K562 (cell line): Measurements from ENCODE around the gene NEK2. TPM values are rescaled to one million over a fixed set of nuclear protein-coding genes. Genes with fewer than 3 reads are reported as not detected.

Experiments used
- BDP1 ChIP-seq: IDR thresholded peaks from 3 replicates; pipeline ENCODE4 v1.6.1; 2011; ENCODE audit not compliant: insufficient read length, insufficient read depth
- CEBPB ChIP-seq: fragments of 450-650 bp; IDR thresholded peaks from 2 replicates; pipeline ENCODE4 v1.6.1; 2016; ENCODE audit warnings: missing genetic modification characterization, missing compliant biosample characterization
- ELK3 ChIP-seq: fragments of 450-650 bp; formaldehyde crosslinking; IDR thresholded peaks from 2 replicates; pipeline ENCODE4 v1.4.0; 2020; ENCODE audit warnings: mild to moderate bottlenecking
- EWSR1 ChIP-seq: fragments of 450-650 bp; IDR thresholded peaks from 2 replicates; pipeline ENCODE4 v1.6.1; 2018; ENCODE audit warnings: borderline replicate concordance, mild to moderate bottlenecking, low read depth, moderate library complexity; ENCODE audit not compliant: partially characterized antibody
- FOXJ3 ChIP-seq: sonication (generic); formaldehyde crosslinking; IDR thresholded peaks from 2 replicates; pipeline ENCODE4 v1.4.0; 2020; ENCODE audit warnings: mild to moderate bottlenecking, missing genetic modification reagents
- FOXK1 ChIP-seq: sonication (generic); formaldehyde crosslinking; IDR thresholded peaks from 2 replicates; pipeline ENCODE4 v1.8.0; 2022; ENCODE audit warnings: missing genetic modification reagents, mild to moderate bottlenecking, borderline replicate concordance
- HNRNPL ChIP-seq: fragments of 200-400 bp; formaldehyde crosslinking; IDR thresholded peaks from 2 replicates; pipeline ENCODE4 v1.6.1; 2017; ENCODE audit warnings: low read depth, mild to moderate bottlenecking, low read length
- KLF6 ChIP-seq: fragments of 250-450 bp; sonication (Bioruptor Pico); IDR thresholded peaks from 2 replicates; pipeline ENCODE4 v1.4.0; 2020; ENCODE audit warnings: mild to moderate bottlenecking, moderate library complexity, borderline replicate concordance
- MXD1 ChIP-seq: fragments of 250-450 bp; sonication (Bioruptor Pico); IDR thresholded peaks from 2 replicates; pipeline ENCODE4 v1.8.0; 2021; ENCODE audit warnings: borderline replicate concordance, mild to moderate bottlenecking, moderate library complexity; ENCODE audit not compliant: poor library complexity, severe bottlenecking
- NFXL1 ChIP-seq: fragments of 450-650 bp; formaldehyde crosslinking; IDR thresholded peaks from 2 replicates; pipeline ENCODE4 v1.4.0; 2021; ENCODE audit warnings: mild to moderate bottlenecking
- RAD21 ChIP-seq, 2 experiments: fragments of 250-450 bp in 1 of 2; fragments of 450-650 bp in 1 of 2; sonication (Bioruptor Pico) in 1 of 2; formaldehyde crosslinking in 1 of 2; IDR thresholded peaks in 1 of 2; conservative IDR thresholded peaks in 1 of 2; 2 replicates each; pipeline versions ENCODE4 v1.4.0 to v1.8.0; 2020 to 2022; ENCODE audit warnings: mild to moderate bottlenecking in 2 of 2, moderate library complexity in 1 of 2
- RAD51 ChIP-seq: fragments of 450-650 bp; IDR thresholded peaks from 2 replicates; pipeline ENCODE4 v1.7.1; 2016; ENCODE audit warnings: low read depth, mild to moderate bottlenecking, borderline replicate concordance
- RBFOX2 ChIP-seq: fragments of 200-400 bp; formaldehyde crosslinking; IDR thresholded peaks from 2 replicates; pipeline ENCODE4 v1.6.1; 2017; ENCODE audit warnings: low read depth, mild to moderate bottlenecking, low read length, moderate library complexity
- RBM14 ChIP-seq: fragments of 200-400 bp; formaldehyde crosslinking; IDR thresholded peaks from 2 replicates; pipeline ENCODE4 v1.6.1; 2018; ENCODE audit warnings: low read depth, mild to moderate bottlenecking, low read length, moderate library complexity, borderline replicate concordance; ENCODE audit not compliant: insufficient read depth
- SIN3A ChIP-seq, 2 experiments: fragments of 150-350 bp in 1 of 2; IDR thresholded peaks; 2 replicates each; pipeline ENCODE4 v1.6.1; 2011 to 2016; ENCODE audit warnings: borderline replicate concordance in 2 of 2, low read depth in 2 of 2, low read length in 2 of 2, mild to moderate bottlenecking in 2 of 2, moderate library complexity in 2 of 2; ENCODE audit not compliant: control insufficient read depth in 1 of 2
- TFAM ChIP-seq: fragments of 250-450 bp; sonication (Bioruptor Pico); conservative IDR thresholded peaks from 2 replicates; pipeline ENCODE4 v1.5.0; 2021; ENCODE audit warnings: mild to moderate bottlenecking, moderate library complexity
- ZBTB7A ChIP-seq: IDR thresholded peaks from 2 replicates; pipeline ENCODE4 v1.6.1; 2011; ENCODE audit warnings: low read depth, mild to moderate bottlenecking, low read length, moderate library complexity, borderline replicate concordance; ENCODE audit not compliant: control insufficient read depth
- ZFP91 ChIP-seq: sonication (generic); formaldehyde crosslinking; IDR thresholded peaks from 2 replicates; pipeline ENCODE4 v1.8.0; 2022; ENCODE audit warnings: mild to moderate bottlenecking, missing genetic modification reagents
- ZNF134 ChIP-seq: fragments of 250-450 bp; sonication (Bioruptor Pico); conservative IDR thresholded peaks from 2 replicates; pipeline ENCODE4 v1.4.0; 2020
- ZNF224 ChIP-seq: sonication (generic); formaldehyde crosslinking; IDR thresholded peaks from 2 replicates; pipeline ENCODE4 v1.8.0; 2022; ENCODE audit warnings: mild to moderate bottlenecking, missing genetic modification reagents
- ZNF24 ChIP-seq: fragments of 450-650 bp; IDR thresholded peaks from 2 replicates; pipeline ENCODE4 v1.6.1; 2016
- ZNF57 ChIP-seq: fragments of 450-650 bp; formaldehyde crosslinking; IDR thresholded peaks from 2 replicates; pipeline ENCODE4 v1.4.0; 2020; ENCODE audit warnings: mild to moderate bottlenecking, moderate library complexity
- polyA plus RNA-seq, 8 experiments: library from polyadenylated mRNA; depleted of rRNA in 4 of 8; stranded (reverse) in 5 of 8; unstranded in 3 of 8; fragments of >200 nt; fragmentation: Nextera tagmentation in 2 of 8; fragmentation: Illumina TruSeq in 1 of 8; extraction: Ambion mirVana in 2 of 8; extraction: Trizol in 1 of 8; gene quantifications; 2 replicates each; pipeline versions ENCODE4 v1.2.1 to v1.2.3, GENCODE V29; 2011 to 2014; ENCODE audit warnings: inconsistent platforms in 1 of 8, missing spikeins in 1 of 8
- total RNA-seq, 7 experiments: library from RNA; depleted of rRNA in 6 of 7; stranded (reverse); fragments of >200 nt in 6 of 7; fragmentation: Illumina TruSeq in 2 of 7; extraction: Trizol in 2 of 7; gene quantifications; 2 replicates each; pipeline versions ENCODE4 v1.2.1 to v1.2.3, GENCODE V29; 2011 to 2021; ENCODE audit warnings: low replicate concordance in 1 of 7
- TF ChIP-seq, protein P1 (sequence below): IDR thresholded peaks from 2 replicates; pipeline ENCODE4 v1.6.1; 2016; ENCODE audit warnings: missing genetic modification characterization, missing compliant biosample characterization
- TF ChIP-seq, protein P2 (sequence below): sonication (generic); formaldehyde crosslinking; IDR thresholded peaks from 2 replicates; pipeline ENCODE4 v1.9.0; 2022; ENCODE audit warnings: mild to moderate bottlenecking, missing genetic modification reagents

Gene NEK2
- total and polyA plus RNA-seq, 9 of the 15 experiments (the other 6 are each of a cell fraction or from before 2014, with no cell fraction given), result 30.0 to 74.7 (median 66.4) TPM

GRCh38 chr1:211680752-211681327, 5.4 kb upstream of the NEK2 start (continued):
- TF ChIP-seq, protein P1, sequence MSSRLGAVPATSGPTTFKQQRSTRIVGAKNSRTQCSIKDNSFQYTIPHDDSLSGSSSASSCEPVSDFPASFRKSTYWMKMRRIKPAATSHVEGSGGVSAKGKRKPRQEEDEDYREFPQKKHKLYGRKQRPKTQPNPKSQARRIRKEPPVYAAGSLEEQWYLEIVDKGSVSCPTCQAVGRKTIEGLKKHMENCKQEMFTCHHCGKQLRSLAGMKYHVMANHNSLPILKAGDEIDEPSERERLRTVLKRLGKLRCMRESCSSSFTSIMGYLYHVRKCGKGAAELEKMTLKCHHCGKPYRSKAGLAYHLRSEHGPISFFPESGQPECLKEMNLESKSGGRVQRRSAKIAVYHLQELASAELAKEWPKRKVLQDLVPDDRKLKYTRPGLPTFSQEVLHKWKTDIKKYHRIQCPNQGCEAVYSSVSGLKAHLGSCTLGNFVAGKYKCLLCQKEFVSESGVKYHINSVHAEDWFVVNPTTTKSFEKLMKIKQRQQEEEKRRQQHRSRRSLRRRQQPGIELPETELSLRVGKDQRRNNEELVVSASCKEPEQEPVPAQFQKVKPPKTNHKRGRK (tag), result no peak
- TF ChIP-seq FOXK1 (CRISPR knock-in tag), result no peak
- no peak for TF ChIP-seq ZNF224 (CRISPR knock-in tag)
- no peak for TF ChIP-seq BDP1
- TF ChIP-seq SIN3A (IDR thresholded peaks at IDR 0.05; ENCODE audit: borderline replicate concordance in 2 of 2, control insufficient read depth in 1 of 2, low read depth in 2 of 2, low read length in 2 of 2), result no peak
- TF ChIP-seq, protein P2, sequence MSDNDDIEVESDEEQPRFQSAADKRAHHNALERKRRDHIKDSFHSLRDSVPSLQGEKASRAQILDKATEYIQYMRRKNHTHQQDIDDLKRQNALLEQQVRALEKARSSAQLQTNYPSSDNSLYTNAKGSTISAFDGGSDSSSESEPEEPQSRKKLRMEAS, result no peak
- no peak for TF ChIP-seq RBM14
- TF ChIP-seq ZNF24, result peak; percentile 60; the same call in 1 of the 2 replicates
- TF ChIP-seq TFAM (CRISPR knock-in tag), result no peak
- no peak for TF ChIP-seq MXD1 (CRISPR knock-in tag)
- TF ChIP-seq RAD21 (CRISPR knock-in tag; conservative IDR thresholded peaks at IDR 0.05 in 1 of 2, IDR thresholded peaks at IDR 0.05 in 1 of 2), result peak; percentile 95 to 97
- no peak for TF ChIP-seq CEBPB
- no peak for TF ChIP-seq ZNF57 (CRISPR knock-in tag)
- no peak for TF ChIP-seq ZBTB7A
- no peak for TF ChIP-seq KLF6
- no peak for TF ChIP-seq RBFOX2
- TF ChIP-seq EWSR1, result no peak
- TF ChIP-seq ELK3 (CRISPR knock-in tag), result no peak
- TF ChIP-seq RAD51, result no peak
- no peak for TF ChIP-seq FOXJ3 (CRISPR knock-in tag)
- TF ChIP-seq NFXL1 (CRISPR knock-in tag), result no peak
- TF ChIP-seq HNRNPL, result no peak
- TF ChIP-seq ZFP91 (CRISPR knock-in tag), result no peak
- no peak for TF ChIP-seq ZNF134 (CRISPR knock-in tag)
